HepG2 (cell line): ENCODE data around the gene PTGIS. TPM values are rescaled to one million over a fixed set of nuclear protein-coding genes. Genes with fewer than 3 reads are reported as not detected.

Source experiments
- ARID3A ChIP-seq: IDR thresholded peaks from 2 replicates; pipeline ENCODE4 v1.6.1; 2012; ENCODE audit warnings: low read depth, low read length, improper control_type of control experiment
- ETV5 ChIP-seq: IDR thresholded peaks from 2 replicates; pipeline ENCODE4 v1.6.1; 2018; ENCODE audit warnings: missing biosample characterization, missing genetic modification reagents, inconsistent platforms, borderline replicate concordance
- GATAD2A ChIP-seq: IDR thresholded peaks from 2 replicates; pipeline ENCODE4 v1.6.1; 2016
- HDAC2 ChIP-seq: sonication (generic); formaldehyde crosslinking; IDR thresholded peaks from 2 replicates; pipeline ENCODE4 v1.4.0; 2020; ENCODE audit warnings: missing genetic modification reagents
- KDM3A ChIP-seq: IDR thresholded peaks from 2 replicates; pipeline ENCODE4 v1.6.1; 2018; ENCODE audit warnings: low read depth, missing compliant biosample characterization
- PPARG ChIP-seq: conservative IDR thresholded peaks from 2 replicates; pipeline ENCODE4 v1.6.1; 2016; ENCODE audit warnings: missing biosample characterization, missing genetic modification reagents
- SALL1 ChIP-seq: sonication (generic); formaldehyde crosslinking; IDR thresholded peaks from 2 replicates; pipeline ENCODE4 v1.8.0; 2022; ENCODE audit warnings: mild to moderate bottlenecking, missing genetic modification reagents
- SKI ChIP-seq: fragments of 450-650 bp; IDR thresholded peaks from one replicate; pipeline ENCODE4 v1.6.1; 2018; ENCODE audit warnings: mild to moderate bottlenecking; ENCODE audit not compliant: partially characterized antibody
- SP5 ChIP-seq: IDR thresholded peaks from 2 replicates; pipeline ENCODE4 v1.6.1; 2016; ENCODE audit warnings: low read depth, borderline replicate concordance
- UBTF ChIP-seq: sonication (generic); formaldehyde crosslinking; IDR thresholded peaks from 2 replicates; pipeline ENCODE4 v1.4.0; 2020; ENCODE audit warnings: mild to moderate bottlenecking, missing genetic modification reagents
- ZMYM3 ChIP-seq: sonication (generic); formaldehyde crosslinking; IDR thresholded peaks from 2 replicates; pipeline ENCODE4 v1.5.1; 2020; ENCODE audit warnings: mild to moderate bottlenecking, missing genetic modification reagents
- ZNF136 ChIP-seq: sonication (generic); formaldehyde crosslinking; IDR thresholded peaks from 2 replicates; pipeline ENCODE4 v1.8.1; 2022; ENCODE audit warnings: low read depth, mild to moderate bottlenecking, moderate library complexity, missing genetic modification reagents
- ZNF224 ChIP-seq: sonication (generic); formaldehyde crosslinking; IDR thresholded peaks from 2 replicates; pipeline ENCODE4 v1.5.0; 2020; ENCODE audit warnings: mild to moderate bottlenecking, missing genetic modification reagents
- ZNF569 ChIP-seq: sonication (generic); formaldehyde crosslinking; IDR thresholded peaks from 2 replicates; pipeline ENCODE4 v1.5.0; 2020; ENCODE audit warnings: mild to moderate bottlenecking, missing genetic modification reagents, moderate library complexity, borderline replicate concordance
- polyA plus RNA-seq, 8 experiments: library from polyadenylated mRNA; depleted of rRNA in 3 of 8; stranded (reverse) in 7 of 8; unstranded in 1 of 8; fragments of >200 nt; fragmentation: Illumina TruSeq in 4 of 8; extraction: Trizol in 4 of 8; gene quantifications; 2 replicates each; pipeline versions ENCODE4 v1.2.1 to v1.2.3, GENCODE V29; 2011 to 2016; ENCODE audit warnings: low read depth in 4 of 8, missing spikeins in 1 of 8, mixed read lengths in 1 of 8; ENCODE audit not compliant: insufficient read depth in 1 of 8
- total RNA-seq, 5 experiments: library from RNA; depleted of rRNA; stranded (reverse); fragments of >200 nt; fragmentation: Illumina TruSeq; extraction: Trizol; gene quantifications; 2 replicates each; pipeline ENCODE4 v1.2.3, GENCODE V29; 2016; ENCODE audit warnings: low read depth in 1 of 5
- TF ChIP-seq, protein P1 (sequence below): sonication (generic); formaldehyde crosslinking; IDR thresholded peaks from 2 replicates; pipeline ENCODE4 v1.5.1; 2020; ENCODE audit warnings: mild to moderate bottlenecking, missing genetic modification reagents, borderline replicate concordance
- TF ChIP-seq, protein P2 (sequence below): sonication (generic); formaldehyde crosslinking; conservative IDR thresholded peaks from 2 replicates; pipeline ENCODE4 v1.4.0; 2020; ENCODE audit warnings: mild to moderate bottlenecking, missing genetic modification reagents, moderate library complexity

PTGIS gene
- total and polyA plus RNA-seq, 2 of the 13 experiments (the other 11 are each of a cell fraction or from before 2014, with no cell fraction given): not detected

DNA sequence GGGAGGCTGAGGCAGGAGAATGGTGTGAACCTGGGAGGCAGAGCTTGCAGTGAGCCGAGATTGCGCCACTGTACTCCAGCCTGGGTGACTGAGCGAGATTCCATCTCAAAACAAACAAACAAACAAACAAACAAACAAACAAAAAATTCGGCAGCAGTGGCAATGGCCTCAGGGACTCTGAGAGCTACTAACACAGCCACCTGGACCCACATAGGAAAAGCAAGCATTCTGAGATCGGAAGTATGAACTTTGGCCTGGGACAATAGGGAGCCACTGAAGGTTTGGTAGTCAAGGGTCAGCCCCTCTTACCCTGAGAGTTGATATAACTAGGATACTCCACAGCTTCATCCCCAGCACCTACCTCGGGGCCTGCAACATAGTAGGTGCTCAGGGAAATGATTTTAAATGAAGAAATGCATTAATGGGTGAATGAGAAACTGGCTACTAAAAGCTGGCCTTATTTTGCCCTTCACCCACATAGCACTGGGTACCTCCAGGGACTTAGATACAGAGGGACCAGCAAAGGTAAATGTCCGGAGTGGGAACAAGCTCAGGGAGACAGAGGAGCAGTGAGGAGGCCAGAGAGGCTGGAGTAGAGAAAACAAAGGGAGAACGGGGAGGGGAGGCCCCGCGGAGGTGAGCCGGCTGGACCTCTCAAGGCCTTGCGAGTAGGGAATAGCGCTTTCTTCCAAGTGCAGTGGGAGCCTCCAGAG, 46.6 kb upstream of the PTGIS start (continued):
- TF ChIP-seq UBTF (no peak; the same call in none of the 2 replicates), SALL1 (CRISPR knock-in tag) (peak; percentile 64), HDAC2 (CRISPR knock-in tag) (peak; percentile 85), ZMYM3 (CRISPR knock-in tag) (peak; percentile 86; the same call in 1 of the 2 replicates), GATAD2A (CRISPR knock-in tag) (peak; percentile 76), ETV5 (CRISPR knock-in tag) (peak; percentile 54; the same call in 1 of the 2 replicates), ZNF224 (CRISPR knock-in tag) (0 out of 2 replicates have a peak, but pooled peaks have one; percentile 28), SP5 (CRISPR knock-in tag) (no peak), ZNF569 (CRISPR knock-in tag) (no peak), SKI (no peak), PPARG (peak; percentile 89), ARID3A (no peak), ZNF136 (CRISPR knock-in tag) (no peak), KDM3A (CRISPR knock-in tag) (no peak)
- TF ChIP-seq, protein P1, sequence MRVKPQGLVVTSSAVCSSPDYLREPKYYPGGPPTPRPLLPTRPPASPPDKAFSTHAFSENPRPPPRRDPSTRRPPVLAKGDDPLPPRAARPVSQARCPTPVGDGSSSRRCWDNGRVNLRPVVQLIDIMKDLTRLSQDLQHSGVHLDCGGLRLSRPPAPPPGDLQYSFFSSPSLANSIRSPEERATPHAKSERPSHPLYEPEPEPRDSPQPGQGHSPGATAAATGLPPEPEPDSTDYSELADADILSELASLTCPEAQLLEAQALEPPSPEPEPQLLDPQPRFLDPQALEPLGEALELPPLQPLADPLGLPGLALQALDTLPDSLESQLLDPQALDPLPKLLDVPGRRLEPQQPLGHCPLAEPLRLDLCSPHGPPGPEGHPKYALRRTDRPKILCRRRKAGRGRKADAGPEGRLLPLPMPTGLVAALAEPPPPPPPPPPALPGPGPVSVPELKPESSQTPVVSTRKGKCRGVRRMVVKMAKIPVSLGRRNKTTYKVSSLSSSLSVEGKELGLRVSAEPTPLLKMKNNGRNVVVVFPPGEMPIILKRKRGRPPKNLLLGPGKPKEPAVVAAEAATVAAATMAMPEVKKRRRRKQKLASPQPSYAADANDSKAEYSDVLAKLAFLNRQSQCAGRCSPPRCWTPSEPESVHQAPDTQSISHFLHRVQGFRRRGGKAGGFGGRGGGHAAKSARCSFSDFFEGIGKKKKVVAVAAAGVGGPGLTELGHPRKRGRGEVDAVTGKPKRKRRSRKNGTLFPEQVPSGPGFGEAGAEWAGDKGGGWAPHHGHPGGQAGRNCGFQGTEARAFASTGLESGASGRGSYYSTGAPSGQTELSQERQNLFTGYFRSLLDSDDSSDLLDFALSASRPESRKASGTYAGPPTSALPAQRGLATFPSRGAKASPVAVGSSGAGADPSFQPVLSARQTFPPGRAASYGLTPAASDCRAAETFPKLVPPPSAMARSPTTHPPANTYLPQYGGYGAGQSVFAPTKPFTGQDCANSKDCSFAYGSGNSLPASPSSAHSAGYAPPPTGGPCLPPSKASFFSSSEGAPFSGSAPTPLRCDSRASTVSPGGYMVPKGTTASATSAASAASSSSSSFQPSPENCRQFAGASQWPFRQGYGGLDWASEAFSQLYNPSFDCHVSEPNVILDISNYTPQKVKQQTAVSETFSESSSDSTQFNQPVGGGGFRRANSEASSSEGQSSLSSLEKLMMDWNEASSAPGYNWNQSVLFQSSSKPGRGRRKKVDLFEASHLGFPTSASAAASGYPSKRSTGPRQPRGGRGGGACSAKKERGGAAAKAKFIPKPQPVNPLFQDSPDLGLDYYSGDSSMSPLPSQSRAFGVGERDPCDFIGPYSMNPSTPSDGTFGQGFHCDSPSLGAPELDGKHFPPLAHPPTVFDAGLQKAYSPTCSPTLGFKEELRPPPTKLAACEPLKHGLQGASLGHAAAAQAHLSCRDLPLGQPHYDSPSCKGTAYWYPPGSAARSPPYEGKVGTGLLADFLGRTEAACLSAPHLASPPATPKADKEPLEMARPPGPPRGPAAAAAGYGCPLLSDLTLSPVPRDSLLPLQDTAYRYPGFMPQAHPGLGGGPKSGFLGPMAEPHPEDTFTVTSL (CRISPR knock-in tag): peak; percentile 47; the same call in 1 of the 2 replicates
- TF ChIP-seq, protein P2, sequence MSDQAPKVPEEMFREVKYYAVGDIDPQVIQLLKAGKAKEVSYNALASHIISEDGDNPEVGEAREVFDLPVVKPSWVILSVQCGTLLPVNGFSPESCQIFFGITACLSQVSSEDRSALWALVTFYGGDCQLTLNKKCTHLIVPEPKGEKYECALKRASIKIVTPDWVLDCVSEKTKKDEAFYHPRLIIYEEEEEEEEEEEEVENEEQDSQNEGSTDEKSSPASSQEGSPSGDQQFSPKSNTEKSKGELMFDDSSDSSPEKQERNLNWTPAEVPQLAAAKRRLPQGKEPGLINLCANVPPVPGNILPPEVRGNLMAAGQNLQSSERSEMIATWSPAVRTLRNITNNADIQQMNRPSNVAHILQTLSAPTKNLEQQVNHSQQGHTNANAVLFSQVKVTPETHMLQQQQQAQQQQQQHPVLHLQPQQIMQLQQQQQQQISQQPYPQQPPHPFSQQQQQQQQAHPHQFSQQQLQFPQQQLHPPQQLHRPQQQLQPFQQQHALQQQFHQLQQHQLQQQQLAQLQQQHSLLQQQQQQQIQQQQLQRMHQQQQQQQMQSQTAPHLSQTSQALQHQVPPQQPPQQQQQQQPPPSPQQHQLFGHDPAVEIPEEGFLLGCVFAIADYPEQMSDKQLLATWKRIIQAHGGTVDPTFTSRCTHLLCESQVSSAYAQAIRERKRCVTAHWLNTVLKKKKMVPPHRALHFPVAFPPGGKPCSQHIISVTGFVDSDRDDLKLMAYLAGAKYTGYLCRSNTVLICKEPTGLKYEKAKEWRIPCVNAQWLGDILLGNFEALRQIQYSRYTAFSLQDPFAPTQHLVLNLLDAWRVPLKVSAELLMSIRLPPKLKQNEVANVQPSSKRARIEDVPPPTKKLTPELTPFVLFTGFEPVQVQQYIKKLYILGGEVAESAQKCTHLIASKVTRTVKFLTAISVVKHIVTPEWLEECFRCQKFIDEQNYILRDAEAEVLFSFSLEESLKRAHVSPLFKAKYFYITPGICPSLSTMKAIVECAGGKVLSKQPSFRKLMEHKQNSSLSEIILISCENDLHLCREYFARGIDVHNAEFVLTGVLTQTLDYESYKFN (CRISPR knock-in tag): peak; percentile 72
